ENCODE data around the gene APOC3. TPM values are rescaled to one million over a fixed set of nuclear protein-coding genes. Genes with fewer than 3 reads are reported as not detected.

The APOC3 gene
- total RNA-seq, 1 experiment from 2014 or later: 3.5 TPM

- H3K27ac ChIP-seq (ENCODE audit: low read depth, low read length): no peak overlapping the region
- POLR2A ChIA-PET: no interaction called here
- BruUV-seq (replicated peaks): no TSS peak
- no peak overlapping the region for H3K4me3 ChIP-seq (replicated peaks in 1 of 2; ENCODE audit: low read depth in 1 of 2, low read length in 2 of 2)
- H3K9me2 ChIP-seq (ENCODE audit: insufficient read depth): no peaks in the 10 kb centered on the region
- H3K27me3 ChIP-seq (ENCODE audit: insufficient read depth, low read length): no peaks in the 10 kb centered on the region
- no peaks in the 10 kb centered on the region for H3K36me3 ChIP-seq (ENCODE audit: control insufficient read depth in 1 of 2, insufficient read depth in 2 of 2, low read length in 2 of 2)
- no peaks in the 10 kb centered on the region for H3K9me3 ChIP-seq (ENCODE audit: control insufficient read depth in 1 of 2, insufficient read depth in 1 of 2, low read depth in 1 of 2, low read length in 2 of 2)
- TF ChIP-seq EGR1 (IDR thresholded peaks at IDR 0.05; ENCODE audit: low read depth) (no peak), ATF3 (IDR thresholded peaks at IDR 0.05) (no peak), EZH2 (IDR thresholded peaks at IDR 0.05) (no peak), ZFX (IDR thresholded peaks at IDR 0.05) (no peak), ELF1 (IDR thresholded peaks at IDR 0.05; ENCODE audit: borderline replicate concordance, low read depth) (no peak), REST (IDR thresholded peaks at IDR 0.05; ENCODE audit: low read depth) (no peak), CEBPB (IDR thresholded peaks at IDR 0.05; ENCODE audit: low read depth) (no peak), CTCF (IDR thresholded peaks at IDR 0.05 in 2 of 3, conservative IDR thresholded peaks at IDR 0.05 in 1 of 3; ENCODE audit: borderline replicate concordance in 1 of 3, insufficient read depth in 1 of 3, low read depth in 2 of 3, low read length in 2 of 3) (no peak), EZH2phosphoT487 (IDR thresholded peaks at IDR 0.05; ENCODE audit: borderline replicate concordance) (no peak), ZBTB33 (IDR thresholded peaks at IDR 0.05; ENCODE audit: extremely low read depth, insufficient replicate concordance, low read length) (no peak), ZNF274 (IDR thresholded peaks at IDR 0.05; ENCODE audit: low read depth, low read length) (no peak), JUND (IDR thresholded peaks at IDR 0.05) (no peak), SRF (IDR thresholded peaks at IDR 0.05; ENCODE audit: low read depth) (no peak), FOSL1 (IDR thresholded peaks at IDR 0.05; ENCODE audit: low read depth) (no peak), POLR2AphosphoS5 (IDR thresholded peaks at IDR 0.05; ENCODE audit: low read depth, low read length) (no peak), YY1 (IDR thresholded peaks at IDR 0.05; ENCODE audit: extremely low read depth, insufficient replicate concordance, low read depth, low read length) (no peak)
- no peak overlapping the region for H3K4me2 ChIP-seq (ENCODE audit: low read length)
- DNase-seq (ENCODE audit: low read depth, low spot score) (no peak), ATAC-seq (no peak)
- intact Hi-C loops (cut with micrococcal nuclease): no loop called here
- H3K79me2 ChIP-seq (ENCODE audit: insufficient read depth, low read length): no peaks in the 10 kb centered on the region
- peaks cover 0 to 5% of the 10 kb centered on the region in 2 experiments; a peak in 2 of 4 replicates for H3K4me1 ChIP-seq (ENCODE audit: control insufficient read depth in 1 of 2, insufficient read depth in 2 of 2, low read length in 2 of 2)
- no peak overlapping the region for H3K9ac ChIP-seq (ENCODE audit: low read length)
- CTCF ChIA-PET: no interaction called here
- H4K20me1 ChIP-seq (ENCODE audit: insufficient read depth): no peaks in the 10 kb centered on the region
- RAD21 ChIA-PET (ENCODE audit: low non-redundant PET in 1 of 2, low total read pairs in 2 of 2, uncharacterized antibody in 2 of 2, unreplicated experiment in 2 of 2): no interaction called here
- H2AFZ ChIP-seq (ENCODE audit: low read depth, low read length, poor library complexity, severe bottlenecking): no peak overlapping the region
Measured at GRCh38 chr11:116798368-116798767, 31.3 kb upstream of the APOC3 start.

Data from HCT116 (cell line).